ENCODE measurements around the gene SMIM41. TPM values are rescaled to one million over a fixed set of nuclear protein-coding genes. Genes with fewer than 3 reads are reported as not detected.

The SMIM41 gene
- total RNA-seq, 1 donor, result under 0.01 TPM

GRCh38 chr12:52146822-52147366 lies 67.4 kb downstream of the SMIM41 start:
- Histone ChIP-seq H3K4me2 (ENCODE audit: insufficient read depth, low read length) (peak overlapping the region; percentile 22), H3K9me3 (ENCODE audit: low read depth, low read length) (no peaks in the 10 kb centered on the region), H3K27me3 (ENCODE audit: insufficient read depth, low read length) (no peaks in the 10 kb centered on the region), H3K4me1 (ENCODE audit: insufficient read depth, low read length) (peaks cover 22% of the 10 kb centered on the region), H4K20me1 (ENCODE audit: insufficient read depth, low read length) (no peaks in the 10 kb centered on the region), H3K36me3 (ENCODE audit: insufficient read depth, low read length) (no peaks in the 10 kb centered on the region), H3K4me3 (ENCODE audit: insufficient read depth, low read length) (no peak overlapping the region), H3K27ac (ENCODE audit: low read depth, low read length) (peak overlapping the region; percentile 95), H3K79me2 (ENCODE audit: insufficient read depth, low read length) (no peaks in the 10 kb centered on the region), H2AFZ (ENCODE audit: low read length) (peak overlapping the region; percentile 31)
- DNase-seq (ENCODE audit: insufficient read length, low spot score, missing footprints), result no peak
- TF ChIP-seq, protein P1, sequence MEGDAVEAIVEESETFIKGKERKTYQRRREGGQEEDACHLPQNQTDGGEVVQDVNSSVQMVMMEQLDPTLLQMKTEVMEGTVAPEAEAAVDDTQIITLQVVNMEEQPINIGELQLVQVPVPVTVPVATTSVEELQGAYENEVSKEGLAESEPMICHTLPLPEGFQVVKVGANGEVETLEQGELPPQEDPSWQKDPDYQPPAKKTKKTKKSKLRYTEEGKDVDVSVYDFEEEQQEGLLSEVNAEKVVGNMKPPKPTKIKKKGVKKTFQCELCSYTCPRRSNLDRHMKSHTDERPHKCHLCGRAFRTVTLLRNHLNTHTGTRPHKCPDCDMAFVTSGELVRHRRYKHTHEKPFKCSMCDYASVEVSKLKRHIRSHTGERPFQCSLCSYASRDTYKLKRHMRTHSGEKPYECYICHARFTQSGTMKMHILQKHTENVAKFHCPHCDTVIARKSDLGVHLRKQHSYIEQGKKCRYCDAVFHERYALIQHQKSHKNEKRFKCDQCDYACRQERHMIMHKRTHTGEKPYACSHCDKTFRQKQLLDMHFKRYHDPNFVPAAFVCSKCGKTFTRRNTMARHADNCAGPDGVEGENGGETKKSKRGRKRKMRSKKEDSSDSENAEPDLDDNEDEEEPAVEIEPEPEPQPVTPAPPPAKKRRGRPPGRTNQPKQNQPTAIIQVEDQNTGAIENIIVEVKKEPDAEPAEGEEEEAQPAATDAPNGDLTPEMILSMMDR (IDR thresholded peaks at IDR 0.05; ENCODE audit: extremely low read depth, low read depth, low read length), result no peak

DNA sequence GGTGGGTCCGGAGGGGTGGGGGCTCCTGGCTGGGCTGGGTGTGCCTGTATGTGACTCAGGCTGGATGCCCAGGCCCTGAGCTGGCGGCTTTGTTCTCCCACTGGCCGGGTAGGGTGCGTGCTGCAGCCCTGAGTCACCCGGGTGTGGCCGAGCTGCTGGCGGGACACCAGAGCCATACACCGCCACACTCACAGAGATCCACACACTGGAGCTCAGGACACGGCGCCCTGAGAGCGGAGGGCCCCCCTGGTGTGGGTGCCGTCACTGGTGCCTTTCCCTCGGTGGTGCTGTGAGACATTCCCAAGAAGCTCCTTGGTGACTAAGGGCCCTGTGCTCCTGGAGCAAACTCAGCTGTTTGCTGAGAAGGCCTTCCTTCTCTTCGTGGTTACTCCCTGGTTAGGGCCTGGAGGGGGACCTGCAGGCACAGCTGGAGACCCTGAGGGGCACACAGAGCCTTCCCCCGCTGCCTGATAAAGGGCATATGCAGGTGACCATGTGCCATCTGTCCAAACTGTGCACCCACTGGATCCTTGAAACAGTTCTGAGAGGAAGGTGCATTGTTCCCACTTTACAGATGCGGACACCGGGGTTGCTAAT lies 68.0 kb downstream of the SMIM41 start:
- Histone ChIP-seq H3K9me3 (ENCODE audit: low read depth, low read length) (no peaks in the 10 kb centered on the region), H3K36me3 (ENCODE audit: insufficient read depth, low read length) (no peaks in the 10 kb centered on the region), H3K4me1 (ENCODE audit: insufficient read depth, low read length) (peaks cover 24% of the 10 kb centered on the region), H3K4me3 (ENCODE audit: insufficient read depth, low read length) (peak overlapping the region; percentile 25), H3K79me2 (ENCODE audit: insufficient read depth, low read length) (no peaks in the 10 kb centered on the region), H3K4me2 (ENCODE audit: insufficient read depth, low read length) (peak overlapping the region; percentile 38), H3K27me3 (ENCODE audit: insufficient read depth, low read length) (no peaks in the 10 kb centered on the region), H3K27ac (ENCODE audit: low read depth, low read length) (peak overlapping the region; percentile 95), H2AFZ (ENCODE audit: low read length) (peak overlapping the region; percentile 60), H4K20me1 (ENCODE audit: insufficient read depth, low read length) (no peaks in the 10 kb centered on the region)
- TF ChIP-seq, protein P1 (IDR thresholded peaks at IDR 0.05; ENCODE audit: extremely low read depth, low read depth, low read length), result no peak
- DNase-seq (ENCODE audit: insufficient read length, low spot score, missing footprints), result peak; percentile 100

DNA sequence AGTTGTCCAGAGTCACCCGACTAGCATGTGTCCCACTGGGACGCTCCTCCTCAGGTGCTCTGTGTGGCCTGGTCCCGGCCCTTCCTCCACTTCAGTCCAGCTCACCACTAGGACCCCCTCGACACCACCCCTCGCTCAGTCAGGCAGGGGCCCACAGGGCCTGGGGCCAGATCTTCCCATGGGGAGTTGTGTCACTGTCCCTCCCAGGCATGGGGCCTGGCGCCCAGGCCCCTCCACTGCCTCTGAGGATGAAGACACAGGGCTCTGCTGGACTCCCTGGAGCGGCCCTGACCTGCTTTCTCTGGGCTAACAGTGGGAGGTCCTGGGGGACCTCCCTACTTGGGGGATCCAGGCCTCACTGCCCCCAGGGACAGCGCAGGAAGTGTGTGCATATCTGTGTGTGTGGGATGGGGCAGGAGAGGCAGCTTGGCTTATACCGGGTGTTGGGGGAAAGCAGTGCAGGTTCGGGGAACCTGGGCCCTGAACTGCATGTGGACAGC lies 68.5 kb downstream of the SMIM41 start:
- Histone ChIP-seq H4K20me1 (ENCODE audit: insufficient read depth, low read length) (no peaks in the 10 kb centered on the region), H3K27me3 (ENCODE audit: insufficient read depth, low read length) (no peaks in the 10 kb centered on the region), H3K4me3 (ENCODE audit: insufficient read depth, low read length) (peak overlapping the region; percentile 25), H2AFZ (ENCODE audit: low read length) (peak overlapping the region; percentile 15), H3K4me1 (ENCODE audit: insufficient read depth, low read length) (peaks cover 27% of the 10 kb centered on the region), H3K4me2 (ENCODE audit: insufficient read depth, low read length) (peak overlapping the region; percentile 38), H3K9me3 (ENCODE audit: low read depth, low read length) (no peaks in the 10 kb centered on the region), H3K79me2 (ENCODE audit: insufficient read depth, low read length) (no peaks in the 10 kb centered on the region), H3K27ac (ENCODE audit: low read depth, low read length) (peak overlapping the region; percentile 95), H3K36me3 (ENCODE audit: insufficient read depth, low read length) (no peaks in the 10 kb centered on the region)
- TF ChIP-seq, protein P1 (IDR thresholded peaks at IDR 0.05; ENCODE audit: extremely low read depth, low read depth, low read length), result no peak
- DNase-seq (ENCODE audit: insufficient read length, low spot score, missing footprints), result peak; percentile 90

GRCh38 chr12:52148464-52149181 lies 69.1 kb downstream of the SMIM41 start:
- no peaks in the 10 kb centered on the region for H3K27me3 ChIP-seq (ENCODE audit: insufficient read depth, low read length)
- no peaks in the 10 kb centered on the region for H3K79me2 ChIP-seq (ENCODE audit: insufficient read depth, low read length)
- no peaks in the 10 kb centered on the region for H3K9me3 ChIP-seq (ENCODE audit: low read depth, low read length)
- TF ChIP-seq, protein P1 (IDR thresholded peaks at IDR 0.05; ENCODE audit: extremely low read depth, low read depth, low read length), result no peak
- DNase-seq (ENCODE audit: insufficient read length, low spot score, missing footprints), result peak; percentile 76
- no peaks in the 10 kb centered on the region for H3K36me3 ChIP-seq (ENCODE audit: insufficient read depth, low read length)
- H3K4me2 ChIP-seq (ENCODE audit: insufficient read depth, low read length), result no peak overlapping the region
- no peaks in the 10 kb centered on the region for H4K20me1 ChIP-seq (ENCODE audit: insufficient read depth, low read length)
- no peak overlapping the region for H3K4me3 ChIP-seq (ENCODE audit: insufficient read depth, low read length)
- H3K27ac ChIP-seq (ENCODE audit: low read depth, low read length), result peak overlapping the region; percentile 95
- peaks cover 27% of the 10 kb centered on the region for H3K4me1 ChIP-seq (ENCODE audit: insufficient read depth, low read length)
- no peak overlapping the region for H2AFZ ChIP-seq (ENCODE audit: low read length)

Data from osteoblast (primary cell).